ENCODE measurements around the gene COX6A2.

DNA sequence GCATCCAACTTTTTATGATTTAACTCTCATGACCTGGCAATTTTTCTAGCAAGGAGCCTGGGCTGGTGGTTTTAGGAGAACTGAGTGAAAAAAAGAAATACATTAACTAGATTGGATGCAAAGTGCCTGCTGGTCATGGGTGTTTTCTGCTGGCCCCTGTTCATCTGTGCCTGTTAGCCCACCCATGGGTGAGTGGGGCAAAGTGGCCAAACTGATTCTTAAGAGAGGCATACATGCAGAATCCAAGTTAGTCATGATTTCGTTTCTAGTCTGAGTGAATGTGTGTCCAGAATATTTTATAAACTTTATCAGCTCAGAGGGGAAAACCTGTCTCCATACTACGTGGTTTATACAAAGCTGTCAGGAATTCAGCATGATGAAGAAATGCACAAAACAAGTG, 39.6 kb downstream of the COX6A2 start:
- no peak for TF ChIP-seq SMC3 (IDR thresholded peaks at IDR 0.05; ENCODE audit: low read depth, low read length)
- TF ChIP-seq, protein P1, sequence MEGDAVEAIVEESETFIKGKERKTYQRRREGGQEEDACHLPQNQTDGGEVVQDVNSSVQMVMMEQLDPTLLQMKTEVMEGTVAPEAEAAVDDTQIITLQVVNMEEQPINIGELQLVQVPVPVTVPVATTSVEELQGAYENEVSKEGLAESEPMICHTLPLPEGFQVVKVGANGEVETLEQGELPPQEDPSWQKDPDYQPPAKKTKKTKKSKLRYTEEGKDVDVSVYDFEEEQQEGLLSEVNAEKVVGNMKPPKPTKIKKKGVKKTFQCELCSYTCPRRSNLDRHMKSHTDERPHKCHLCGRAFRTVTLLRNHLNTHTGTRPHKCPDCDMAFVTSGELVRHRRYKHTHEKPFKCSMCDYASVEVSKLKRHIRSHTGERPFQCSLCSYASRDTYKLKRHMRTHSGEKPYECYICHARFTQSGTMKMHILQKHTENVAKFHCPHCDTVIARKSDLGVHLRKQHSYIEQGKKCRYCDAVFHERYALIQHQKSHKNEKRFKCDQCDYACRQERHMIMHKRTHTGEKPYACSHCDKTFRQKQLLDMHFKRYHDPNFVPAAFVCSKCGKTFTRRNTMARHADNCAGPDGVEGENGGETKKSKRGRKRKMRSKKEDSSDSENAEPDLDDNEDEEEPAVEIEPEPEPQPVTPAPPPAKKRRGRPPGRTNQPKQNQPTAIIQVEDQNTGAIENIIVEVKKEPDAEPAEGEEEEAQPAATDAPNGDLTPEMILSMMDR (IDR thresholded peaks at IDR 0.05), result no peak
